ENCODE measurements around the gene MAPRE3.

DNA sequence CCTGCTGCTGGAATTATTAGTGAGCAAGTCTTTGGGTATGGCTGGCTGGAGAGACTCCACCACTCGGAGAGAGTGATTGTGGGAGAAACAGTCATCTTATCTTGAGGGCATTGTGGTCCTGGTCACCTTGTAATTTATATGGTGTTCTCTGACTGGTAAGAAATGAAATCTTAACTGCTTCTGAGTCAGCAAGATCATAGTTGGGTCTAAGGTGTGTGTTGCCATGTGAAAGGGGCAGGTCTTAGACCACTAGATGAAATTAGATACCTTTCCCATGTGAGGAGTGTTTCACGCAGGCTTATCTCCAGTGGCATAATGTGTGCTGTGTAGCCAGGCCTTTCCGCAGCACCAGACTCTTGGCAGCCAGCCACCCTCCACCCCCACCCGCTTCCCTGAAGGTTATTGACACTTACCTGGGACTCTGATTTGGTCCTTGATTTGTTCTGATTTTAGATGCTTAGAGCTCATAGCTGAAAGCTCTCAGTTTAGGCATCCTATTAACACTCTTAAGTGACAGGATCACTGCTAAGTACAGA is 7.7 kb downstream of the MAPRE3 start:
- no peak for TF ChIP-seq POLR2A (IDR thresholded peaks at IDR 0.05)
- TF ChIP-seq, protein P1, sequence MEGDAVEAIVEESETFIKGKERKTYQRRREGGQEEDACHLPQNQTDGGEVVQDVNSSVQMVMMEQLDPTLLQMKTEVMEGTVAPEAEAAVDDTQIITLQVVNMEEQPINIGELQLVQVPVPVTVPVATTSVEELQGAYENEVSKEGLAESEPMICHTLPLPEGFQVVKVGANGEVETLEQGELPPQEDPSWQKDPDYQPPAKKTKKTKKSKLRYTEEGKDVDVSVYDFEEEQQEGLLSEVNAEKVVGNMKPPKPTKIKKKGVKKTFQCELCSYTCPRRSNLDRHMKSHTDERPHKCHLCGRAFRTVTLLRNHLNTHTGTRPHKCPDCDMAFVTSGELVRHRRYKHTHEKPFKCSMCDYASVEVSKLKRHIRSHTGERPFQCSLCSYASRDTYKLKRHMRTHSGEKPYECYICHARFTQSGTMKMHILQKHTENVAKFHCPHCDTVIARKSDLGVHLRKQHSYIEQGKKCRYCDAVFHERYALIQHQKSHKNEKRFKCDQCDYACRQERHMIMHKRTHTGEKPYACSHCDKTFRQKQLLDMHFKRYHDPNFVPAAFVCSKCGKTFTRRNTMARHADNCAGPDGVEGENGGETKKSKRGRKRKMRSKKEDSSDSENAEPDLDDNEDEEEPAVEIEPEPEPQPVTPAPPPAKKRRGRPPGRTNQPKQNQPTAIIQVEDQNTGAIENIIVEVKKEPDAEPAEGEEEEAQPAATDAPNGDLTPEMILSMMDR (IDR thresholded peaks at IDR 0.05), result no peak

All from Peyer's patch (tissue), 4 donors.